Measurements from ENCODE around the gene TIMP3.

Gene TIMP3

DNA sequence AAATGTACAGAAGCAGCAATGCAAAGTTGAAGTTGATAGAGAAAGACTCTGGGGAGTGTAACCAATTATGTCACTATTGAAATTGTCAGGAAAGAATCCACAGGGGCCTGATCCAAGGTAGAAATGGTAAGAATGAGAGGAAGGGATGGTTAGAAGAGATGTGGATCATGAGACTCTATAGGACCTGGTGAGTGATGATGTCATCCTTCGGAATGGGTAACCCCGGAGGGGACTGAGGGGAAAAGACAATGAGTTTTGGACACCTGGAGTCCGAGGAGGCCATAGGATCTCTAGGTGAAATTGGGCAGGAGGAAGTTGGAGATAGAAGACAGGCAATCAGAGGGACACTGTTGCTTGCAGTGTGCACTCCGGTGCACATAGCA, 6.3 kb upstream of the TIMP3 start:
- TF ChIP-seq, protein P1, sequence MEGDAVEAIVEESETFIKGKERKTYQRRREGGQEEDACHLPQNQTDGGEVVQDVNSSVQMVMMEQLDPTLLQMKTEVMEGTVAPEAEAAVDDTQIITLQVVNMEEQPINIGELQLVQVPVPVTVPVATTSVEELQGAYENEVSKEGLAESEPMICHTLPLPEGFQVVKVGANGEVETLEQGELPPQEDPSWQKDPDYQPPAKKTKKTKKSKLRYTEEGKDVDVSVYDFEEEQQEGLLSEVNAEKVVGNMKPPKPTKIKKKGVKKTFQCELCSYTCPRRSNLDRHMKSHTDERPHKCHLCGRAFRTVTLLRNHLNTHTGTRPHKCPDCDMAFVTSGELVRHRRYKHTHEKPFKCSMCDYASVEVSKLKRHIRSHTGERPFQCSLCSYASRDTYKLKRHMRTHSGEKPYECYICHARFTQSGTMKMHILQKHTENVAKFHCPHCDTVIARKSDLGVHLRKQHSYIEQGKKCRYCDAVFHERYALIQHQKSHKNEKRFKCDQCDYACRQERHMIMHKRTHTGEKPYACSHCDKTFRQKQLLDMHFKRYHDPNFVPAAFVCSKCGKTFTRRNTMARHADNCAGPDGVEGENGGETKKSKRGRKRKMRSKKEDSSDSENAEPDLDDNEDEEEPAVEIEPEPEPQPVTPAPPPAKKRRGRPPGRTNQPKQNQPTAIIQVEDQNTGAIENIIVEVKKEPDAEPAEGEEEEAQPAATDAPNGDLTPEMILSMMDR (conservative IDR thresholded peaks at IDR 0.05; ENCODE audit: low read length), result no peak
- H3K4me3 ChIP-seq (ENCODE audit: low read length), result no peak overlapping the region
- DNase-seq (ENCODE audit: low read depth), result no peak

DNA sequence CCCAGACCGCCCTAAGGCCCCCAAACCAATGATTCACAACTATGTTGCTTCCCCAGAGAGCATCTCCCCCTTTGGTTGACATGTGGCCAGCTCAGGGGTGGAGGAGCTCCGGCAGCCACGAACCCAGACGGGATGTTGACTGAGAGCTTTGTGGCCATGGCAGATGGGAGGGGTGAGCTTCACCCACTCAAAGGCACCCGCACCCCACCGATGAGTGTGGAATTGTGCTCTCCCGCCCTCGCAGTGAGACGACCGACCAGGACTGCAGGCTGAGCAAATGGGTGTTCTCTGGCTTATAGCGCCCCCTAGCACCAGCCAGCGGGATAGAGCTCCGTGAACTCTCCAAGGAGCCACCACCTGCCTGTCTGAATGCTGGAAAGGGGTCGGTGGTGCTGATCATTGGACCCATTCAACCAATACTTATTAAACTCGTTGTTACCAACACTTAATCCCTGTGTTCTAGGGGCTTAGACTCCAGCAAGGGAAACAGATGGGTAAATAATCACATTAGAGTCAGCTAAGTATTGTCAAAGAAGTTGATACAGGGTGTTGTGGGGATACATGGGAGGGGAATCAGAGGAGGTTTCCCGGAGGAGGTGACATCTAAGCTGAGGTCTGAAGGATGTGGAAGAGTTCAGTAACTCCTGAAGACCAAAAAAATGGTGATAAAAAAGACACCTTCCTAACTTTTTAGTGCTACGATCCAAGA, 4.5 kb upstream of the TIMP3 start:
- peak; percentile 88 for DNase-seq (ENCODE audit: low read depth)
- TF ChIP-seq, protein P1 (conservative IDR thresholded peaks at IDR 0.05; ENCODE audit: low read length), result peak; percentile 96
- H3K4me3 ChIP-seq (ENCODE audit: low read length), result no peak overlapping the region

DNA sequence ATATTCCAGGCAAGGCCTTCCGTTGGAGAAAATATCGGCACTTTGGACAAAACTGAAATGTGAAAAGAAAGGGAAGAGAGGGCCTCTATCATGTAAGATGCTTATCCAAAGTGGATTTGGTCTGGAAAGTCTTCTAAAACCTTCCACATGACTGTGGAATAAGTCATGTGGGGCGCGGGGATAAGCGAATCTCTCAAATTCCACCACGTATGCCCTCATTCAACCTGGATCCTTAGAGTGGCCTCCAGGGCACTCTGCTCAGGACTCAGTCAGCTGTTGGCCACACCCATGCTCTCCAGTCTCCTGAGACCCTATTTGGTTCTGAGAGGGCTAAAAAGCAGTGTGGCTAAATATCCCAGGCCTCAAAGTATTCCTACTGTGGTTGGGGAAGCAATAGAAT, 2.0 kb upstream of the TIMP3 start:
- TF ChIP-seq, protein P1 (conservative IDR thresholded peaks at IDR 0.05; ENCODE audit: low read length), result no peak
- DNase-seq (ENCODE audit: low read depth), result no peak
- no peak overlapping the region for H3K4me3 ChIP-seq (ENCODE audit: low read length)

DNA sequence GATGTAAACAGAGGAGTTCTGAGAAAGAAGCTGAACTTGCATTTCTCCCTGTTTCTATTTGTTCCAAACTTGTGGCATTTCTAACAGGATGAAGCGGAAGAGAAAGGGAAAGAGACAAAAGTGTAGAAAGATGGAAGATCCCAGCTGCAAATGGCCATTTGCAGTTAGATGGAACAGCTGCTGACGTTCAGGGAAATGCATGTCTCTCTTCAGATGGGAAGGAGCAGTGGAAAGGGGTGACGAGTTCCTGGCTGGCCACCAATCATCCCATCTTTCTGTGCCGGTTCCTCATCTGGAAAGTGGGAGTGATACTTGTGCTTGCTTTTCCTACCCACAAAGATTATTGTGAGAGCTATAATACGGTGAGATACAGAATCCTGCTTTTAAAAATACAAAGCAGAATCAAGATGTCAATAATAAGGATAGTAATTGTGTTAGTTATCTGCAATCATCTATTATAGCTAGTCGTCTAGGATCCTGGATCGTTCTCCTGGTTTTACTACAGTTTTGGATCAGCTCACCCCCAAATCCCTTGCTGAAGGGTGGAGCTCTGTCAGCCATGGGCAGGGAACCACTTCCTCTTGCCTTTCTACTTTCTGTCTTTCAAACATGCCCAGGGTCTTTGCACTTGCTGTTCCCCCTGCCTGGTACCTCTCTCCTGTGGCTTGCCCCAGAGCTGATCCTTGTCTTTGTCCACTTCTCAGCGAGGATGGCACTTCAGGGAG, 1.2 kb upstream of the TIMP3 start:
- TF ChIP-seq, protein P1 (conservative IDR thresholded peaks at IDR 0.05; ENCODE audit: low read length), result no peak
- no peak for DNase-seq (ENCODE audit: low read depth)
- H3K4me3 ChIP-seq (ENCODE audit: low read length), result peak overlapping the region; percentile 62

DNA sequence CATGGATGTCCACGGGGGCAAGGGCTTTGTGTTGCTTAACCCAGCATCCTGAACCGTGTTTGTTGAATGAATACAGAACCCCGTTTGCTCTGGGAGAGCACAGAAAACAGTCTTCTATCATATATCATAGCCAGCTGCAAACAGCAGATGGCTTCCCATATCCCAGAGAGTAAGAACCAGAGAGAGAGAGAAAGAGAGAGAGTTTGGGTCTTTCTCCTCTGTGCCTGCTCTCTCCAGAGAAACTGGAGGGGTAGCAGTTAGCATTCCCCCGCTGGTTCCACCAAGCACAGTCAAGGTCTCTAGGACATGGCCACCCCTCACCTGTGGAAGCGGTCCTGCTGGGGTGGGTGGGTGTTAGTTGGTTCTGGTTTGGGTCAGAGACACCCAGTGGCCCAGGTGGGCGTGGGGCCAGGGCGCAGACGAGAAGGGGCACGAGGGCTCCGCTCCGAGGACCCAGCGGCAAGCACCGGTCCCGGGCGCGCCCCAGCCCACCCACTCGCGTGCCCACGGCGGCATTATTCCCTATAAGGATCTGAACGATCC, 440 bp upstream of the TIMP3 start:
- peak overlapping the region; percentile 62 for H3K4me3 ChIP-seq (ENCODE audit: low read length)
- TF ChIP-seq, protein P1 (conservative IDR thresholded peaks at IDR 0.05; ENCODE audit: low read length), result no peak
- no peak for DNase-seq (ENCODE audit: low read depth)

DNA sequence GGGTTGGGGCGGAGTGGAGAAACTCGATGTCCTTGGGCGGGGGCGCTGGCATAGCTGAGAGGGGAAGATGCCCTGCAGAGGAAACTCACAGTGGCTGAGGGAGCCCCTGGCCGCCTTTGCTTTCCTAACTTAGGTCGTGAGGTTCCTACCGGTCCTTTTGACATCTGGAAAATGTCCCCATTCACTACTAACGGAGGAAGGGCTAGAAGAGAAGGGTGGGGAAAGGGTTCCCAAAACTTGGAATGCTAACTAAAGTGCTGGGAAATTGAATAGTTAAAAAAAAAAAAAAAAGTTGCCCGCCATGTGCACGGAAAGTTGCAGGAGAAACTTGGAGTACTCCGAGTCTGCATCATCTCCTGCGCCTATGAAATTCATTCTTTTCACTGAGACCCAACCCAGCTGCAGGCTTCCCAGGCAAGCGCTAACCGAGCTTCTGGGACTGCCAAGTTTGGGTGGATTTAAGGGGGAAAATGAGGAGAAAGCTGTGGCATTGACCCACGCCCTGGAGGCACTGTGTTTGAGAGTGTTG, 796 bp downstream of the TIMP3 start:
- no peak for DNase-seq (ENCODE audit: low read depth)
- peak overlapping the region; percentile 94 for H3K4me3 ChIP-seq (ENCODE audit: low read length)
- TF ChIP-seq, protein P1 (conservative IDR thresholded peaks at IDR 0.05; ENCODE audit: low read length), result no peak
